Measurements from ENCODE around the gene CNTNAP2. TPM values are rescaled to one million over a fixed set of nuclear protein-coding genes. Genes with fewer than 3 reads are reported as not detected.

Gene CNTNAP2
- total and polyA plus RNA-seq, 11 donors, result 0.01 to 2.6 (median 0.31) TPM; not detected in 3

GRCh38 chr7:147070886-147071285 is 954.3 kb downstream of the CNTNAP2 start:
- TF ChIP-seq CTCF (IDR thresholded peaks at IDR 0.05) (no peak), POLR2A (IDR thresholded peaks at IDR 0.05) (no peak)
- no peak for ATAC-seq
- Histone ChIP-seq H3K36me3 (no peaks in the 10 kb centered on the region), H3K4me1 (no peaks in the 10 kb centered on the region), H3K27me3 (no peaks in the 10 kb centered on the region), H3K9me3 (peaks cover 0 to 3% (median 0%) of the 10 kb centered on the region in 12 donors), H3K4me3 (no peak overlapping the region), H3K27ac (no peak overlapping the region)
- 62 to 88% (median 69%) methylated on average over 1 of the region's 1 CpG for WGBS, 4 donors
- intact Hi-C loops (cut with DNase I), result no loop called here
- no peak for DNase-seq

DNA sequence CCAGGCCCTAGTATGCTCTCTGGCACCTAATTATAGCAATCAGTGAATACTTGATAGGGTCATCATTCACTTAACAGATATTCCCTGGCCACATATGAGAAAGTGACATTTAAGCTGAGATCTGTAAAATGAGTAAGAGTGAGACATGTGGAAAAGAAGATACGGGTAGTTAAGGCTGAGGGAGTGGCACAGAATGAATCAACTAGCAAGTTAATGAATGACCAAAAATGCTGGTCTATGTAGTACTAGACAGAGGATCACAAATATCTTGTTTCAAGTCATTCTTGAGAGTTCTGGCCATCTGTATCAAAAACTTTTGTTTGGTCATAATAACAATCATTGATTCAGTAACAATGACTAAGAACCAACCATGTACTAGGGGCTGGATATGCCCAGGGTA is 954.9 kb downstream of the CNTNAP2 start:
- Histone ChIP-seq H3K9me3 (peaks cover 0 to 4% (median 0%) of the 10 kb centered on the region in 12 donors), H3K27me3 (no peaks in the 10 kb centered on the region), H3K4me3 (no peak overlapping the region), H3K27ac (no peak overlapping the region), H3K4me1 (no peaks in the 10 kb centered on the region), H3K36me3 (no peaks in the 10 kb centered on the region)
- DNase-seq (no peak), ATAC-seq (no peak)
- intact Hi-C loops (cut with DNase I), result no loop called here
- TF ChIP-seq POLR2A (IDR thresholded peaks at IDR 0.05) (no peak), CTCF (IDR thresholded peaks at IDR 0.05) (no peak)
- WGBS, 4 donors, result 81 to 90% (median 86%) methylated on average over 1 of the region's 1 CpG

- no peak overlapping the region for H3K27ac ChIP-seq
- intact Hi-C loops (cut with DNase I), result no loop called here
- TF ChIP-seq POLR2A (IDR thresholded peaks at IDR 0.05), result no peak
- no peak for TF ChIP-seq CTCF (IDR thresholded peaks at IDR 0.05)
- H3K4me3 ChIP-seq, result no peak overlapping the region
- no peaks in the 10 kb centered on the region for H3K4me1 ChIP-seq
- H3K27me3 ChIP-seq, result peaks cover 0 to 3% (median 0%) of the 10 kb centered on the region in 9 donors
- H3K36me3 ChIP-seq, result no peaks in the 10 kb centered on the region
- ATAC-seq, result no peak
- peaks cover 0 to 4% (median 0%) of the 10 kb centered on the region in 12 donors for H3K9me3 ChIP-seq
- DNase-seq, result no peak
- 24 to 48% (median 40%) methylated on average over 3 of the region's 3 CpGs for WGBS, 4 donors
Observed at GRCh38 chr7:147078312-147078711, 961.7 kb downstream of the CNTNAP2 start.

DNA sequence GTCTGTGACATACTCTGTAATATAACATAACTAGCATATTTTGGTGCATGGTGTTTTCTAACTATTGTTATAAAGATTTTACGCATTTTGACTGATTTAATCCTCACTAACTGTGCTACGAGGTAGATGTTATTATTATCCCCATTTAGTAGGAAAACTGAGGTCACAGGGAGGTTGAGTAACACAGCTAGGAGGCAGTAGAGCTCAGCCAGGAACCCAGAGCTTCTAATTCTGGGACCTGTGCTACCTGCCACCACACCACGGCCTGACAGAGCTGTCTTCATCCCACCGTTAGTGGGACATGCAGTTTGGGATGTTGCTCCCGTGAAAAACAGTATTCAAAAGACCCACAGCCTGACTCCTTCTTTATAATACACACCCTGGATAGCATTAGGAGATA is 962.5 kb downstream of the CNTNAP2 start:
- no peak for DNase-seq
- TF ChIP-seq CTCF (IDR thresholded peaks at IDR 0.05) (no peak), POLR2A (IDR thresholded peaks at IDR 0.05) (no peak)
- no peaks in the 10 kb centered on the region for H3K4me1 ChIP-seq
- peaks cover 0 to 4% (median 0%) of the 10 kb centered on the region in 12 donors for H3K9me3 ChIP-seq
- H3K27me3 ChIP-seq, result peaks cover 0 to 3% (median 0%) of the 10 kb centered on the region in 9 donors
- no peak overlapping the region for H3K4me3 ChIP-seq
- 73 to 84% (median 82%) methylated on average over 5 of the region's 5 CpGs for WGBS, 4 donors
- H3K27ac ChIP-seq, result no peak overlapping the region
- ATAC-seq, result no peak
- intact Hi-C loops (cut with DNase I), result no loop called here
- no peaks in the 10 kb centered on the region for H3K36me3 ChIP-seq

All from heart left ventricle (tissue), 16 donors.